ENCODE results near the gene FBH1.
A peak's percentile ranks its signal among the peaks of the same experiment; 100 is the strongest.
"Not testable (repeated sequence)": the region's sequence is repeated elsewhere in the genome, so short reads cannot be mapped to it uniquely, and the experiment has no call there.

The FBH1 gene

DNA sequence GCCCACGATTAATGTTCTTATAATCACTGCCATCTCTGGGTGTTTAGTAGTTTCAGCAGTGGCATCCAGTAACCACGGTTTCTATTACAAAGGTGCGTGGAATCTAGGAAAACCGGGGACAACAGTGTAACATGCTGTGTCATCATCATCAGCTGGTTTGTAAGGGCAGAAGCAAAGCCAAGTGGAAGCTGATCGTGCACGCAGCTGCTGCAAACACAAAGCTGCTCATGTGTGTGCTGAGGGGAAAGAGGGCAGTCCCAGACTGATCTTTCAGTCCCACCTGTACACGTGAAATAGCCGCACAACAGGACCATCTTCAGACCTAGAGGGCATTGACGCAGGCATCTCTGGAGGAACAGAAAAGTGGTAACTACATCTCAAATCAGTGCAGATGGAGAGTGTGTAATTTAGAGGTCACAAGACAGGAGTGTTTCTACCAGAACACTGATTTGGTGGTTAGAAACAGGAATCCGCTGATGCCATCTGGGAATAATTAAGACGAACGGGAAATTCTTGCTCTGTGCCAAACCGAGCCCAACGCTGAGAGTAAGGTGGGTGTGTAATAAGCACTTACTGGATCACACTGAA is 13.8 kb upstream of the FBH1 start:
- DNase-seq, result no peak

DNA sequence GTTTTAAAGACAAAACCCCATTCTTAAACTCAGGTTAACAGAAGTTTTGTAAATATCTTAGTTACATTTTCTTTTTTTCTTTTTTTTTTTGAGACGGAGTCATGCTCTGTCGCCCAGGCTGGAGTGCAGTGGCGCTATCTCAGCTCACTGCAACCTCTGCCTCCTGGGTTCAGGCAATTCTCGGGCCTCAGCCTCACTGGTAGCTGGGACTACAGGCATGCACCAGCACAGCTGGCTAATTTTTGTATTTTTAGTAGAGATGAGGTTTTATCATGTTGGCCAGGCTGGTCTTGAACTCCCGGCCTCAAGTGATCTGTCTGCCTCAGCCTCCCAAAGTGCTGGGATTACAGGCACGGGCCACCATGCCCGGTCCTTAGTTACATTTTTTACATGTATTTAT is 13.0 kb upstream of the FBH1 start:
- not testable (repeated sequence) for DNase-seq

DNA sequence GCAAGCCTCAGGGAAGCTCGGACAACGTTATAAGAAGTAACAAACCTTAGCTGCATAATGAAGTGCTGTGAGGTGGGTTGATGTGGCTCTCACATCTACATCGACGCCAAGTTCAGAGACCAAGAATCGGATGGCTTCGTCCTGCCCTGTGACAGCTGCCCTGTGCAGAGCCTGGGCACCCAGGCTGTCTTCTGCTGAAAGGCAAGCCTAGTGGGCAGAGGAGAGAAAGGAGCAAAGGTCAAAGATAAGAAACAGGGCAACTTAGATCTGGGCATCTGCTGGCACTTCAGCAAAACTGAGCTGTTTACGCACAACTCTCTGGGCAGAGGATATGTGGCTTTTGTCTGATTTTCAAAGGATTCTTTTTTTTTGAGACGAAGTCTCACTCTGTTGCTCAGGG is 7.1 kb upstream of the FBH1 start:
- DNase-seq, result no peak

- DNase-seq, result no peak
These were observed 4.4 kb upstream of the FBH1 start for GRCh38 chr10:5885619-5886018.

DNA sequence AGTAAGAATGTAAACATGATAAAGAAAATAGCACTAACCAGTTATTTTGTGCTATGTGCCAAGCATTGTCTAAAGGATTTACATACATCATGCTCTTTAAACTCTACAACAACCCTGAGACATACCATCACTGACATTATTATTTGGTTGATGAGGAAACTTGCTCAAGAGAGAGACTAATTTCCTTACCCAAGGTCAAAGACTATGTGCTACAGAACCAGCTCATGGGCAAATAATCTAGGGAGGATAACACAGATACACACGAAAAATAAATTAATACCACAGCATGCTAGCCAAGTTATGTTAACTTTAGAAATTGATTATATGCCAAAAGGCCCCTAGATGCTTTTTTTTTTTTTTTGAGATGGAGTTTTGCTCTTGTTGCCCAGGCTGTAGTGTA is 3.0 kb upstream of the FBH1 start:
- no peak for DNase-seq

DNA sequence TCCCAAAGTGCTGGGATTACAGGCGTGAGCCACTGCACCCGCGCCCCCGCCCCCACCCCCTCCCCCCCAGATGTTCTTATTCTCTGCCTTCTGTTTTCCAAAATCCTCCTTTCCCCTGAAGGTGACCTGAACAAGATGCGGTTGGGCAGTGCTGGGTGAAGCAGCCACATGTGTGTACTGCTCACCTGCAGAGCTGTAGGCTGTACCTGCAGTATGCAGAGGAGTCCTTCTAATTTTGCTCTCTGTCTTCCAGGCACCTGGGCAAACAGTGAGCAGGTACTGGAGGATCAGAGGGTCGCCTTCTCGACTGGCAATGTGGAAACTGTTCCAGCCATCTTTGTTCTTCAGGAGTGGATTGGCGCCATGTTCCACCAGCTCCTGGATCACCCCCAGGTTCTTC is 2.4 kb upstream of the FBH1 start:
- DNase-seq, result no peak

- peak; percentile 44 to 68 for DNase-seq
These were observed 1.7 kb upstream of the FBH1 start for GRCh38 chr10:5888351-5888750.

GRCh38 chr10:5888843-5889623 is 1.0 kb upstream of the FBH1 start:
- DNase-seq, result peak; percentile 2 to 13

- peak; percentile 44 to 53 for DNase-seq
These were observed 441 bp downstream of the FBH1 start for GRCh38 chr10:5890452-5890915.

- DNase-seq, result no peak
These were observed 966 bp downstream of the FBH1 start for GRCh38 chr10:5891009-5891408.

DNA sequence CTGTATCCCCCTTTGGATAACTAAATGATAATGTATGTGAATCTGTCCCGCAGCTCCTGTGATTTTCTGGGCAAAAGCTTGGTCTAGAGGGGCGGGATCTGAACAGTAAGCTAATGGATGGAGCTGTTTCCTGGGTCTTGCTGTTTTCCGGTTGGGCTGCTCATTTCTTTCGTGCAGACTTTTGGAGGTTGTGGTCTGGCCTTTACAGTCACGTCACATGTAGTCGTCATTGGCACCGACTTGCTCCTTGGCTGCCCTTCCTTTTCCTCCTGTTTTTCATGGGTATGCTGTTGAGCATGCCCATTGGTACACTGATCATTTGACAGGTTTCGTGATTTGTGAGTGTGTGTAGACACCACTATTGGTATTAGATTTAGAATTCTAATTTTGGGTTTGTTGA is 2.0 kb downstream of the FBH1 start:
- no peak for DNase-seq

DNA sequence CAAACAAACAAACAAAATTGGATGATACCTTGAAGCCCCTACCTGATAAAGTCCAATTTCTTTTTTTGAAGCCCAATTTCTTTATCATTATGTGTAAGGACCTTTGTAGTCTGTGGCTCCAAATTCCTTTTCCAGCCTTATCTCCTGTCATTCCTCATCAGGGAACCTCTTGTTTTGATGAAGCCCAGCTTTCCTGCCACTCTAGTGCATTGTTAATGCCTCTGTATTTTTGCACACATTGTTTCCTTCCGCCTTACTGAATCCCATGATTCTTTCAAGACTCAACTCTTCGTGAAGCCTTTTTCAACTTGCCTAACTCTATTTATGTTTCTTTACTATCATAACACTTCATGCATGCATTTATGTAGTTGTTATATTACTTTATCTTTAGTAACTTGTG is 3.3 kb downstream of the FBH1 start:
- DNase-seq, result no peak

GRCh38 chr10:5894403-5894802 is 4.4 kb downstream of the FBH1 start:
- no peak for DNase-seq

GRCh38 chr10:5894873-5895272 is 4.8 kb downstream of the FBH1 start:
- no peak for DNase-seq

DNA sequence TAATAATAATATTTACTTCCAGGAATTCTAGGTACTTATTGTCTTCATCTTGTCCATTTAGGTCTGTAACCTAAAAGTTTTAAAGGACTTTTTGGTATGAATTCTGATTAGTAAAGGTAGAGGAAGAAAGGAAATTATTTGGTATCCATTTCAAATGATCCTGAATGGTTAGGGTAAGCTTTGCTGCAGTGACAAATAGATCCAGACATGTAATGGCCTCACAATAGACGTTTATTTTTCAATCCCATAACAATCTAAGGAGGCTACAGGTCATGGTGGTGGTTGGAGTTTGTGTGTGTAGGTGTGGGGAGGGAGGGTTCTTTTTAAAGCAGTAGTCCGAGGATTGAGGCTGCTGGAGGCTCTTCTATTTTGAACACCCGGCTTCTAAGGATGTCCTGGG is 5.3 kb downstream of the FBH1 start:
- DNase-seq, result no peak

DNA sequence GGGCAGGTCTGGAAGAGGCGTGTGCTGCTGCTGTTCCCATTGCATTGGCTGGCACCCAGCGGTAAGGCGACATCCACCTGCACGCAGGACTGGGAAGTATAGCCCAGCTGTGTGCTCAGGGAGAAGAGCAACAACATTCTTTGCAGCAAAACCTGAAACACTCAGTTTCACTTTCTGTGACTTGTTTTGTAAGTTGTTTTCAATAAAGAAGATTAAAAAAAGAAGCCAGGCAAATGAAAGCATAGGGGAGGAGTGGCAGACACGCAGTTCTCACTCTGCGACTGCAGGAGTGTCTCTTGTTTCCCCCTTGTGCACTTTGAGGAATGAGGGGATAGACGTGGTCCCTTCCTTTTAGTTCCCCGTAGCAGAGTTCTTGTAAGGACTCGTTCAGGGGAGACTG is 5.8 kb downstream of the FBH1 start:
- DNase-seq, result no peak

GRCh38 chr10:5896208-5897052 is 6.4 kb downstream of the FBH1 start:
- DNase-seq, result no peak

GRCh38 chr10:5897053-5897340 is 7.0 kb downstream of the FBH1 start:
- no peak for DNase-seq

DNA sequence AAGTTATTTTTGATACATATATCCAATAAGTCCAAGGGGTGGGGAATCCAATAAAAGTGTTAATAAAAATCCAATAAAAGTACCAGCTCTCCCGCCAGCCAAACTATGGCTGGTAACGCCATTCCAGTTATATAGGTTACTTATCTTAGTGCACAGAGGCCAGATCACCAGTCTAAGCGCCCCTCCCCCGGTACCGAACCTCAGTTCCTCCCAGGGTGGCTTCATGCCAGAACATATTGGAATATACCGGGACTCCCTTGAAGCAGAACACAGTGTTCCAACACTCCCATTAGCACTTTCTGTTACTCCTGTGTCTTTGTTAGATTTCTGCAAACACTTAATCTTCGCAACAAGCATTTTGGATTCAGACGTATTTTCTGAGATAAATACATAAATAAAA is 7.5 kb downstream of the FBH1 start:
- DNase-seq, result no peak

DNA sequence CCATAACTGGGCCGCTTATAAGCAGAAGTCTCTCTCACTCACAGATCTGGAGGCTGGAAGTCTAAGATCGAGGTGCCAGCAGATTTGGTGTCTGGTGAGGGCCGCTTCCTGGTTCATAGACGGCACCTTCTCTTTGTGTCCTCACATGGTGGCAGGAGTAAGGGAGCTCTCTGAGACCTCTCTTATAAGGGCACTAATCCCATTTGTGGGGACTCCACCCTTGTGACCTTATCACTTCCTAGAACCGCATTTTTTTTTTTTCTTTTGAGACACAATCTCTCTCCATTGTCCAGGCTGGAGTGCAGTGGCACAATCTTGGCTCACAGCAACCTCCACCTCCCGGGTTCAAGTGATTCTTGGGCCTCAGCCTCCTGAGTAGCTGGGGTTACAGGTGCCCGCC is 8.1 kb downstream of the FBH1 start:
- DNase-seq, result no peak

DNA sequence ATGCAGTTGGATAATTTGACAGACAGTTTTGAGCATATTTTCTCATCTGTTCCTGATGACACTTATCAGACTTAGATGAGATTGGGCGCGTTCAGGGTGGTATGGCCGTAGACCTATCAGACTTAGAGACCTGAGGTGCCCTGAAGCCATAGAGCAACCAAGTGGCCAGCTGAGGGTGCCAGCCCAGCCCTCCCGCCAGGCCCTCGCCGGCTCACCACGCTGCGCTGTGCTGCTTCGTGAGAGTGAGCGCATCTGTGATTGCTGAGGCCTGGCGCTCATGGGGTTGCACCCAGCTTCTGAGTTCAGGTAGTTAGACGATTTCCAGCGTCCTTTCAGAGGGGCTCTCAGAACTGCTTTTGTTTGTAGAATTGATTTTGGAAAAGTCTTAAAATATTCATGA is 10.2 kb downstream of the FBH1 start:
- no peak for DNase-seq

DNA sequence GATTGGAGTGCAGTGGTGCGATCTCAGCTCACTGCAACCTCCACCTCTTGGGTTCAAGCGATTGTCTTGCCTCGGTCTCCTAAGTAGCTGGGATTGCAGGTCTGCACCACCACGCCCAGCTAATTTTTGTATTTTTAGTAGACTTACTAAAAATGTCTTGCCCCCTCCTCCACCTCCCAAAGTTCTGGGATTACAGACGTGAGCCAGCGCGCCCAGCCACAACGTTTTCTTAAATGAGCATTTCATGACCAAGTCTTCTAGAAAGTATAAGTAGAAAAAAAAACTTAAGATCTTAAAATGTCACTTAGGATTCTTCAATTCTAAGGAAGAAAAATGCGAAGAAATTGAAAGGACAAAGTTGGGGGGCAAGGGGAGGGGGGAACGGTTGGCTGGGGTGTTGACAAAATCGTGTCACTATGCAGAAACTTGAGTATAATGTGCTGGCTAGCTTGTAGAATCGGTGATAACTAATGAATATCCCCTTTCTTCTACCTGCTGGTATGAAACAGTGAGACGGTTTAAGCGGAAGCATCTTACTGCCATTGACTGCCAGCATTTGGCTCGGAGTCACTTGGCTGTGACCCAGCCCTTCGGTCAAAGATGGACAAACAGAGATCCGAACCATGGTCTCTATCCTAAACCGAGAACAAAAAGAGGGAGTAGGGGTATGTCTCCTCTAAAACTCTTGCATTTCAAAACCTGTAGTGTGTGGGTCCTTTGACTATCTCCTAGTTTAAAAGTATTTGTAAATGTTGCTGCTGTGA is 12.7 kb downstream of the FBH1 start:
- no peak for DNase-seq

- DNase-seq, result no peak
These were observed 13.5 kb downstream of the FBH1 start for GRCh38 chr10:5903563-5903962.
